HG03432 (cell line): ENCODE measurements around the gene TRPM5.

Experiments used
- ATAC-seq: cut with Tn5 transposase; IDR thresholded peaks from one replicate; pipeline ENCODE4 v1.9.1; 2021; ENCODE audit warnings: mild to moderate bottlenecking, moderate library complexity; ENCODE audit not compliant: unreplicated experiment

TRPM5 gene

GRCh38 chr11:2421996-2422395, 22.3 kb downstream of the TRPM5 start:
- ATAC-seq, result no peak

- no peak for ATAC-seq
Measured at GRCh38 chr11:2421226-2421994, 22.9 kb downstream of the TRPM5 start.

GRCh38 chr11:2420502-2421225, 23.6 kb downstream of the TRPM5 start:
- ATAC-seq, result no peak

- ATAC-seq, result no peak
Measured at GRCh38 chr11:2419638-2420501, 24.4 kb downstream of the TRPM5 start.

GRCh38 chr11:2418693-2419360, 25.5 kb downstream of the TRPM5 start:
- ATAC-seq, result no peak

- no peak for ATAC-seq
Measured at GRCh38 chr11:2417856-2418692, 26.2 kb downstream of the TRPM5 start.

GRCh38 chr11:2416765-2417164, 27.5 kb downstream of the TRPM5 start:
- ATAC-seq, result no peak

- no peak for ATAC-seq
Measured at GRCh38 chr11:2415601-2416380, 28.5 kb downstream of the TRPM5 start.

- no peak for ATAC-seq
Measured at GRCh38 chr11:2415171-2415570, 29.1 kb downstream of the TRPM5 start.

GRCh38 chr11:2414616-2415015, 29.7 kb downstream of the TRPM5 start:
- ATAC-seq, result no peak

GRCh38 chr11:2413742-2414579, 30.4 kb downstream of the TRPM5 start:
- no peak for ATAC-seq

GRCh38 chr11:2412323-2412722, 32.0 kb downstream of the TRPM5 start:
- no peak for ATAC-seq

GRCh38 chr11:2411446-2412305, 32.6 kb downstream of the TRPM5 start:
- no peak for ATAC-seq

- no peak for ATAC-seq
Measured at GRCh38 chr11:2410616-2411015, 33.7 kb downstream of the TRPM5 start.

- no peak for ATAC-seq
Measured at GRCh38 chr11:2409611-2410468, 34.5 kb downstream of the TRPM5 start.

- ATAC-seq, result no peak
Measured at GRCh38 chr11:2409126-2409525, 35.2 kb downstream of the TRPM5 start.
